Panc1 (cell line): ENCODE measurements around the gene HNRNPA2B1.

Experiments used
- POLR2AphosphoS5 ChIP-seq: IDR thresholded peaks from 2 replicates; pipeline ENCODE4 v1.6.1; 2012; ENCODE audit warnings: mild to moderate bottlenecking, low read depth, low read length, moderate library complexity
- TF ChIP-seq, protein P1 (sequence below): fragments of 450-650 bp; IDR thresholded peaks from 2 replicates; pipeline ENCODE4 v1.5.1; 2017; ENCODE audit warnings: mild to moderate bottlenecking

- TF ChIP-seq, protein P1, sequence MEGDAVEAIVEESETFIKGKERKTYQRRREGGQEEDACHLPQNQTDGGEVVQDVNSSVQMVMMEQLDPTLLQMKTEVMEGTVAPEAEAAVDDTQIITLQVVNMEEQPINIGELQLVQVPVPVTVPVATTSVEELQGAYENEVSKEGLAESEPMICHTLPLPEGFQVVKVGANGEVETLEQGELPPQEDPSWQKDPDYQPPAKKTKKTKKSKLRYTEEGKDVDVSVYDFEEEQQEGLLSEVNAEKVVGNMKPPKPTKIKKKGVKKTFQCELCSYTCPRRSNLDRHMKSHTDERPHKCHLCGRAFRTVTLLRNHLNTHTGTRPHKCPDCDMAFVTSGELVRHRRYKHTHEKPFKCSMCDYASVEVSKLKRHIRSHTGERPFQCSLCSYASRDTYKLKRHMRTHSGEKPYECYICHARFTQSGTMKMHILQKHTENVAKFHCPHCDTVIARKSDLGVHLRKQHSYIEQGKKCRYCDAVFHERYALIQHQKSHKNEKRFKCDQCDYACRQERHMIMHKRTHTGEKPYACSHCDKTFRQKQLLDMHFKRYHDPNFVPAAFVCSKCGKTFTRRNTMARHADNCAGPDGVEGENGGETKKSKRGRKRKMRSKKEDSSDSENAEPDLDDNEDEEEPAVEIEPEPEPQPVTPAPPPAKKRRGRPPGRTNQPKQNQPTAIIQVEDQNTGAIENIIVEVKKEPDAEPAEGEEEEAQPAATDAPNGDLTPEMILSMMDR: no peak
- TF ChIP-seq POLR2AphosphoS5: no peak; the same call in 1 of the 2 replicates
Observed at GRCh38 chr7:26195867-26196657, 4.5 kb downstream of the HNRNPA2B1 start.
